Neural cell (in vitro differentiated cells): ENCODE measurements around the gene MYBPC1.

Experiments used
- EP300 ChIP-seq: fragments of 450-650 bp; conservative IDR thresholded peaks from 2 replicates; pipeline ENCODE4 v1.6.1; 2014; ENCODE audit warnings: antibody characterized with exemption, mild to moderate bottlenecking, moderate library complexity; ENCODE audit not compliant: poor library complexity, severe bottlenecking
- RAD21 ChIP-seq: fragments of 450-650 bp; conservative IDR thresholded peaks from 2 replicates; pipeline ENCODE4 v1.6.1; 2014; ENCODE audit warnings: antibody characterized with exemption, mild to moderate bottlenecking, moderate library complexity
- TAF1 ChIP-seq: IDR thresholded peaks from 2 replicates; pipeline ENCODE4 v1.6.1; 2012; ENCODE audit warnings: low read depth
- TF ChIP-seq, protein P1 (sequence below): IDR thresholded peaks from 2 replicates; pipeline ENCODE4 v1.6.1; 2012; ENCODE audit warnings: borderline replicate concordance
- TF ChIP-seq, protein P2 (sequence below): fragments of 450-650 bp; IDR thresholded peaks from 2 replicates; pipeline ENCODE4 v1.5.1; 2014; ENCODE audit warnings: antibody characterized with exemption, mild to moderate bottlenecking, moderate library complexity; ENCODE audit not compliant: poor library complexity, severe bottlenecking

DNA sequence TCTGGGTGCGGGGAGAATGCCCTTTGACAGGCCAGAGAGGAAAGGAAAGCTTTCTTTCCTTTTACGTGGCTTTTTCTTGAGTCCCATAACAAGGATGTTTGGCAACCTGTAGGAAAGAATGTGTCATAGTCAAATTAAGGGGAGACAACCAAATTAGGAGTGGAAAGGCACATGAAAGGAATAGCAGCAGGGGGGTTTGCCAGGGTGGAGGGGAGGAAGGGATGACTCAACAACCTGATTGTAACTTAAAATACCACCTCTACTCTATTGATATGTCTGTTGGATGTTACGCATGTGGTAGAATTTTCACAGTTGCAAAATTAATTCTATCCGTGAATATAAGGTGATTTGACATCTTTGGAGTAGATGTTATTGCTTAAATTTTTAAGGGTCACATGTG, 28.5 kb upstream of the MYBPC1 start:
- TF ChIP-seq TAF1 (no peak), EP300 (no peak), RAD21 (no peak)
- TF ChIP-seq, protein P1, sequence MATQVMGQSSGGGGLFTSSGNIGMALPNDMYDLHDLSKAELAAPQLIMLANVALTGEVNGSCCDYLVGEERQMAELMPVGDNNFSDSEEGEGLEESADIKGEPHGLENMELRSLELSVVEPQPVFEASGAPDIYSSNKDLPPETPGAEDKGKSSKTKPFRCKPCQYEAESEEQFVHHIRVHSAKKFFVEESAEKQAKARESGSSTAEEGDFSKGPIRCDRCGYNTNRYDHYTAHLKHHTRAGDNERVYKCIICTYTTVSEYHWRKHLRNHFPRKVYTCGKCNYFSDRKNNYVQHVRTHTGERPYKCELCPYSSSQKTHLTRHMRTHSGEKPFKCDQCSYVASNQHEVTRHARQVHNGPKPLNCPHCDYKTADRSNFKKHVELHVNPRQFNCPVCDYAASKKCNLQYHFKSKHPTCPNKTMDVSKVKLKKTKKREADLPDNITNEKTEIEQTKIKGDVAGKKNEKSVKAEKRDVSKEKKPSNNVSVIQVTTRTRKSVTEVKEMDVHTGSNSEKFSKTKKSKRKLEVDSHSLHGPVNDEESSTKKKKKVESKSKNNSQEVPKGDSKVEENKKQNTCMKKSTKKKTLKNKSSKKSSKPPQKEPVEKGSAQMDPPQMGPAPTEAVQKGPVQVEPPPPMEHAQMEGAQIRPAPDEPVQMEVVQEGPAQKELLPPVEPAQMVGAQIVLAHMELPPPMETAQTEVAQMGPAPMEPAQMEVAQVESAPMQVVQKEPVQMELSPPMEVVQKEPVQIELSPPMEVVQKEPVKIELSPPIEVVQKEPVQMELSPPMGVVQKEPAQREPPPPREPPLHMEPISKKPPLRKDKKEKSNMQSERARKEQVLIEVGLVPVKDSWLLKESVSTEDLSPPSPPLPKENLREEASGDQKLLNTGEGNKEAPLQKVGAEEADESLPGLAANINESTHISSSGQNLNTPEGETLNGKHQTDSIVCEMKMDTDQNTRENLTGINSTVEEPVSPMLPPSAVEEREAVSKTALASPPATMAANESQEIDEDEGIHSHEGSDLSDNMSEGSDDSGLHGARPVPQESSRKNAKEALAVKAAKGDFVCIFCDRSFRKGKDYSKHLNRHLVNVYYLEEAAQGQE = no peak
- TF ChIP-seq, protein P2, sequence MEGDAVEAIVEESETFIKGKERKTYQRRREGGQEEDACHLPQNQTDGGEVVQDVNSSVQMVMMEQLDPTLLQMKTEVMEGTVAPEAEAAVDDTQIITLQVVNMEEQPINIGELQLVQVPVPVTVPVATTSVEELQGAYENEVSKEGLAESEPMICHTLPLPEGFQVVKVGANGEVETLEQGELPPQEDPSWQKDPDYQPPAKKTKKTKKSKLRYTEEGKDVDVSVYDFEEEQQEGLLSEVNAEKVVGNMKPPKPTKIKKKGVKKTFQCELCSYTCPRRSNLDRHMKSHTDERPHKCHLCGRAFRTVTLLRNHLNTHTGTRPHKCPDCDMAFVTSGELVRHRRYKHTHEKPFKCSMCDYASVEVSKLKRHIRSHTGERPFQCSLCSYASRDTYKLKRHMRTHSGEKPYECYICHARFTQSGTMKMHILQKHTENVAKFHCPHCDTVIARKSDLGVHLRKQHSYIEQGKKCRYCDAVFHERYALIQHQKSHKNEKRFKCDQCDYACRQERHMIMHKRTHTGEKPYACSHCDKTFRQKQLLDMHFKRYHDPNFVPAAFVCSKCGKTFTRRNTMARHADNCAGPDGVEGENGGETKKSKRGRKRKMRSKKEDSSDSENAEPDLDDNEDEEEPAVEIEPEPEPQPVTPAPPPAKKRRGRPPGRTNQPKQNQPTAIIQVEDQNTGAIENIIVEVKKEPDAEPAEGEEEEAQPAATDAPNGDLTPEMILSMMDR = no peak
